Non-pigmented ciliary epithelial cell (primary cell): ENCODE results near the gene TMEM225B.
"Not testable (repeated sequence)": the region's sequence is repeated elsewhere in the genome, so short reads cannot be mapped to it uniquely, and the experiment has no call there.

Source experiments
- DNase-seq: peaks from one replicate; pipeline ENCODE4 v3.0.0-alpha.2; 2010; ENCODE audit warnings: low read depth

Gene TMEM225B

DNA sequence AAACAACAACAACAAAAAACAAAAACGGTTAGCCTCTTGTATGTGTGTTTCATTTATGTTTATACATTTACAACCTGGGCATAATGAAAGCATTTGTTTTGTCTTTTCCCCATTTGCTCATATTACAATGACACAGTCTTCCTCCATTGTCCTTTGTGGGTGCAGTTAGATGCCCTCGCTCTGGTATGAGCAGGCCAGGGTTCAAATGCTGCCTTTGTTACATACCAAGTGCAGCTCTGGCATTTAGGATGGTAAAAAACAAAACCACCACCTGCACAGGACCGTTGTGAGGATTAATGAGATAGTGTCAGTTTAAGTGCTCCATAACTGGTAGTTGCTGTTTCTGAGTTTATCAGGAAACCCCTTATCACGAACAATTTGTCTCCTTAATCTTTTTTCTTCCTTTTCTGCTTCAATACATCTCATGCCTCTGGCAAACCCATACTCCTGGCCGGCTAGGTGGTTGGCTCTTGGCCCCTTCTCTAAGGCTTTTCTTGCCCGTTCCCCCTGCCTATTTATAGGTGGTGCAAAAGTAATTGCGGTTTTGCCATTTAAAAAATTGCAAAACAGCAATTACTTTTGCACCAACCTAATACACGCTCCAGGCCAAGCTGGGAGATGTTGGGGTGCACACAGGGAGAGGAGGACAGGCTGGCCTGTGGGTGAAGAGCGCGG lies 18.6 kb upstream of the TMEM225B start:
- DNase-seq = no peak

GRCh38 chr7:99579956-99580777 lies 17.9 kb upstream of the TMEM225B start:
- DNase-seq = no peak

DNA sequence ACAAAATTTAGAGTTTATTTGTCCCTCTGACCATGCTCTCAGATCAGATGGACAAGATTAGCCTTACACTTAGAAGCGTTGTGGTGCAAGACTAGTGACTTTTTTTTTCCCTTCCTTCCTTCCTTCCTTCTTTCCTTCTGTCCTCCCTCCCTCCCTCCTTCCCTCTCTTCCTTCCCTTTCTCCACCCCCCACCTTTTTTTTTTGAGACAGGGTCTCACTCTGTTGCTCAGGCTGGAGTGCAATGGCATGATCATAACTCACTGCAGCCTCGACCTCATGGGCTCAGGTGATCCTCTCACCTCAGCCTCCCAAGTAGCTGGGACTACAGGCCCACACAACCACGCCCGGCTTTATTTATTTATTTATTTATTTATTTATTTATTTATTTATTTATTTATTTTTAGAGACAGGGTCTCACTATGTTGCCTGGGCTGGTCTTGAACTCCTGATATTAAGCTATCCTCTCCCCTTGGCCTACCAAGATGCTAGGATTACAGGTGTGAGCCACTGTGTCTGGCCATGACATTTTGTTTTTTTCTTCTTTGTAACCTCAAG lies 17.2 kb upstream of the TMEM225B start:
- not testable (repeated sequence) for DNase-seq

DNA sequence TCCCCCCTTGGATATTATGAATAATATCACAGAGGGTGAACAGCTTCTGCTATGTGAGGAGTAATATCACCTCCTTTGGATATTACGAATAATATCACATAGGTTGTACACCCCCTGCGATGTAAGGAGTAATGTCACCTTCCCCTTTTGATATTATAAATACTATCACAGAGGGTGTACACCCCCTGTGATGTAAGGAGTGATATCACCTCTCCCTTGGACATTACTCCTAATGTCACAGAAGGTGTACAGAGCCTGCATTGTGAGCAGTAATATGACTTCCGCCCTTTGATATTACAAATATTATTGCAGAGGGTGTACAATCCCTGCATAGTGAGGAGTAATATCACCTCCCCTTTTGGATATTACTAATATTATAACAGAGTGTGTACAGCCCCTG lies 9.2 kb upstream of the TMEM225B start:
- no peak for DNase-seq

DNA sequence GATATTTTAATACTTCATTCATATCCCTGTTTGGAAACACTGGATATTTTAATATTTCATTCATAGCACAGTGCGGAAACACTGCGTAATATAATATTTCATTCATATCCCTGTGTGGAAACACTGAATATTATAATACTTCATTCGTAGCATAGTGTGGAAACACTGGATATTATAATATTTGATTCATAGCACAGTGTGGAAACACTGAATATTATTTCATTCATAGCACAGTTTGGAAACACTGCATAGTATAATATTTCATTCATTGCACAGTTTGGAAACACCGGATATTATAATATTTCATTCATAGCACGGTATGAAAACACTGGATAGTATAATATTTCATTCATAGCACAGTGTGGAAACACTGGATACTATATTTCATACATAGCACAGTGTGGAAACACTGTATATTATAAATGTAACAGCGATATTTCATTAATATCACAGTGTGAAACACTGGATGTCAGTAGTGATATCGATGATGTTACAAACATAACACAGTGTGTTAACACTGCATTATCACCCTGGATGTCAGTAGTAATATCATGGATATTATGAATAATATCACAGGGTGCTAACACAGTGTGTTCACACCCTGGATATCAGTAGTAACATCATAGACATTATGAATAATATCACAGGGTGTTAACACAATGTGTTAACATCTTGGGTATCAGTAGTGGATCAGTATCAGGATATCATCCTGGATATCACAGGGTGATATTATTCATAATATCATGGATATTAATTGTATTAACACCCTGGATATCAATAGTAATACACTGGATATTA lies 2.9 kb upstream of the TMEM225B start:
- no peak for DNase-seq

- DNase-seq = no peak
These were observed 1.6 kb upstream of the TMEM225B start for GRCh38 chr7:99596408-99596955.

GRCh38 chr7:99599836-99600235 lies 1.8 kb downstream of the TMEM225B start:
- no peak for DNase-seq

DNA sequence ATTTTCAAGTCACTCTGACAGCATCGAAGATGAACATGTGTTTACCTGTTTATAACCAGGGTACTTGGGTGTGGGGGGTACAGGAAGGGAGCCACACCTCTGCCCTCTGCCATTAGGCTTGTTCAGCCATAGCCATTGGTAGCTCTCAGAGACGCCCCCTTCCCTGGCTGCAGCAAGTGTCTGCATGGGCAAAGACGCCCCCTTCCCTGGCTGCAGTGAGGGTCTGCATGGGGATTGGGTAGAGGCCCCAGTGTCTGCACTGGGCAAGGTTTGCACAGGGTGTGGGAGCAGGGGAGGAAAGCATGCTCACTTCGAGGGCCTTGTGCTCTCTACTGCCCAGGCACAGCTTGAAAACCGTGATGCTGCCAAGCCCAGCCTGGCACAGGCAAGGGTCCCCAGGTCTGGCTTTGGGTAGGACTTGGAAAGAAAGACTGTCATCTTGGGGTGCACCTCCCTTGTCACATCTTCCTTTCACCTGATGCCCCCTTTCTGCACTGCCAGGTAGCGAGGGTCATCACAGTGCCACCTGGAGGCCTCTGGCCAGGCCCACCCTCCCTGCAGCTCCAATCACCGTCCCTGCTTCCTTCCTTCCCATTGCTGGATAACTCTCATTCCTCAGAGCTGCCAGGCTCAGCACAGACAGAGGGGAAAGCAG lies 3.7 kb downstream of the TMEM225B start:
- DNase-seq = no peak

DNA sequence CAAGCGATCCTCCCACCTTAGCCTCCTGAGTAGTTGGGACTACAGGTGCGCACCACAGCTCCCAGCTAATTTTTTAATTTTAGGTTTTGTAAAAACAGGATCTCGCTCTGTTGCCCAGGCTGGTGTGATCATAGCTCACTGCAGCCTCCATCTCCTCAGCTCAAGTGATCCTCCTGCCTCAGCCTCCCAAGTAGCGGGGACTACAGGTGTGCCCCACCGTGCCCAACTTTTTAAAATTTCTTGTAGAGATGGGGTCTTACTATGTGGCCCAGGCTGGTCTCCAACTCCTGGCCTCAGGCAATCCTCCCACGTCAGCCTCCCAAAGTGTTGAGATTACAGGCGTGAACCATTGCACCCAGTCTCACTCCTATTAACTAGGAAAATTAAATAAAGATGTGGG lies 7.5 kb downstream of the TMEM225B start:
- no peak for DNase-seq

GRCh38 chr7:99606531-99606930 lies 8.5 kb downstream of the TMEM225B start:
- no peak for DNase-seq

- DNase-seq = no peak
These were observed 9.5 kb downstream of the TMEM225B start for GRCh38 chr7:99607548-99607947.

GRCh38 chr7:99614495-99614894 lies 16.4 kb downstream of the TMEM225B start:
- DNase-seq = no peak

- no peak for DNase-seq
These were observed 17.9 kb downstream of the TMEM225B start for GRCh38 chr7:99615989-99616358.

- DNase-seq = peak; percentile 67
These were observed 18.5 kb downstream of the TMEM225B start, which contains the start of gene ZSCAN25 for GRCh38 chr7:99616359-99617191. Gene ZSCAN25 (plus strand): TSS chr7:99616946. CDS start chr7:99619607, 2,661 bp downstream.

DNA sequence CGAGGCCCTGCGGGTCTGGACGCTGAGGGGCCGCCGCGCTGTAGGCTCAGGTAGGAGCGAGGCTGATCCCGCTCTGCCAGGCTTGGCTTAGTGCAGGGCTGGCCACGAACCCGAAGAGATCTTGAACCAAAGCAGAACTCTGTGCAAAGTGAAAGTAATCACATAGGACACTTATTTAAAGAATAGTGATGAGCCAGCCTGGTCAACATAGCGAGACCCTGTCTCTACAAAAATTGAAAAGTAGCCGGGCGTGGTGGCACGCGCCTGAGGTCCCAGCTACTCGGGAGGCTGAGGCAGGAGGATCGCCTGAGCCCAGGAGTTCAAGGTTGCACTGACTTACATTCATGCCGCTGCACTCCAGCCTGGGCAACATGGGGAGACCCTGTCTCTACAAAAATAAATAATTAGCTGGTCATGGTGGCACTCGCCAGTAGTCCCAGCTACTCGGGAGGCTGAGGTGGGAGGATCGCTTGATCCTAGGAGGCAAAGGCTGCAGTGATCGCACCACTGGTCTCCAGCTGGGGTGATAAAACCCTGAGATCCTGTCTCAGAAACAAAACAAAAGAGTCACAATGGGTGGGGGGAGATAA lies 19.2 kb downstream of the TMEM225B start:
- DNase-seq = no peak

- DNase-seq = peak; percentile 20
These were observed 20.7 kb downstream of the TMEM225B start for GRCh38 chr7:99618726-99619125.

- no peak for DNase-seq
These were observed 21.6 kb downstream of the TMEM225B start for GRCh38 chr7:99619571-99620130.

GRCh38 chr7:99621271-99621670 lies 23.2 kb downstream of the TMEM225B start:
- DNase-seq = no peak

GRCh38 chr7:99622596-99622995 lies 24.5 kb downstream of the TMEM225B start:
- DNase-seq = no peak
